Sigmoid colon (tissue), 4 donors: ENCODE measurements around the gene PRKCSH.

Source experiments
- CTCF ChIP-seq, 4 experiments: fragments of 450-650 bp in 3 of 4; fragments of 200-600 bp in 1 of 4; IDR thresholded peaks; one replicate each; pipeline ENCODE4 v1.5.1; 2016 to 2019; ENCODE audit warnings: antibody characterized with exemption in 4 of 4, mild to moderate bottlenecking in 3 of 4, moderate library complexity in 2 of 4
- EP300 ChIP-seq, 4 donors: sonication (generic); formaldehyde crosslinking; IDR thresholded peaks; one replicate each; pipeline ENCODE4 v1.6.1; 2017; ENCODE audit warnings: antibody characterized with exemption in 4 of 4
- POLR2A ChIP-seq, 2 donors: fragments of 450-650 bp; IDR thresholded peaks; one replicate each; pipeline ENCODE4 v1.6.1; 2016; ENCODE audit warnings: antibody characterized with exemption in 2 of 2, mild to moderate bottlenecking in 2 of 2, moderate library complexity in 2 of 2

GRCh38 chr19:11423164-11423790, 12.2 kb upstream of the PRKCSH start:
- no peak for TF ChIP-seq POLR2A (IDR thresholded peaks at IDR 0.05)
- TF ChIP-seq CTCF (IDR thresholded peaks at IDR 0.05): no peak
- TF ChIP-seq EP300 (IDR thresholded peaks at IDR 0.05): no peak
